Parathyroid adenoma (tissue), 2 donors: ENCODE results near the gene ABCC8.

ENCODE experiments used
- H2AFZ ChIP-seq: fragments of 300-600 bp; sonication (generic); one replicate; pipeline ENCODE4 v1.7.0; 2017; ENCODE audit warnings: antibody characterized with exemption, mild to moderate bottlenecking
- H3K27ac ChIP-seq: fragments of 300-600 bp; sonication (generic); one replicate; pipeline ENCODE4 v1.7.0; 2017
- H3K27me3 ChIP-seq: fragments of 300-600 bp; sonication (generic); one replicate; pipeline ENCODE4 v1.7.0; 2017; ENCODE audit warnings: low read length; ENCODE audit not compliant: control insufficient read depth, insufficient read depth
- H3K36me3 ChIP-seq: fragments of 300-600 bp; sonication (generic); one replicate; pipeline ENCODE4 v1.7.0; 2017; ENCODE audit warnings: low read length; ENCODE audit not compliant: control insufficient read depth, insufficient read depth
- H3K4me1 ChIP-seq: fragments of 300-600 bp; sonication (generic); one replicate; pipeline ENCODE4 v1.7.0; 2017; ENCODE audit warnings: control low read depth
- H3K4me2 ChIP-seq: fragments of 300-600 bp; sonication (generic); one replicate; pipeline ENCODE4 v1.7.0; 2017; ENCODE audit warnings: low read length
- H3K4me3 ChIP-seq: fragments of 300-600 bp; sonication (generic); one replicate; pipeline ENCODE4 v1.7.0; 2017; ENCODE audit warnings: low read depth, low read length
- H3K79me2 ChIP-seq: fragments of 300-600 bp; sonication (generic); one replicate; pipeline ENCODE4 v1.7.0; 2017; ENCODE audit warnings: control low read depth
- H3K9ac ChIP-seq: fragments of 300-600 bp; sonication (generic); one replicate; pipeline ENCODE4 v1.7.0; 2017; ENCODE audit warnings: mild to moderate bottlenecking
- H3K9me3 ChIP-seq: fragments of 300-600 bp; sonication (generic); one replicate; pipeline ENCODE4 v1.7.0; 2017; ENCODE audit warnings: low read length; ENCODE audit not compliant: control insufficient read depth
- TF ChIP-seq, protein P1 (sequence below): fragments of 300-600 bp; sonication (generic); IDR thresholded peaks from one replicate; pipeline ENCODE4 v1.7.0; 2017; ENCODE audit warnings: antibody characterized with exemption, mild to moderate bottlenecking
- donor health status: primary hyperparathyroidism.

ABCC8 gene

DNA sequence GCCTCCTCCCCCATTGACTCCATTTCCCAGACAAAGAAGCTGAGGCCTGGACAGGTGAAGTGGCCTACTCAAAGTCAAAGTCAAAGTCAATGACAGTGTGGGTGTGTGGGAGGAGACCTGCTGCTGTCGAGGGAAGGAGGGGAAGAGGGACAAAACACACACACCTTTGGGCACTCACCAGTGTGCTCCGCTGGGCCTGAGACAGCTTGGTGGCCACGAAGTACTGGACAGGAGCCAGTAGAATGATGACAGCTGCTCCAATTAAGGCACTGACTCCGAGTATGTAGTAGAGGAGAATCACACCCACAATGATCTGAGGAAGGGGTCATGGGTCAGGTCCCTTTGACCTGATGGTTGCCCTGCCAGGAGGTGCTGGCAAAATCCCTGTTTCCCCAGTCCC is 33.6 kb downstream of the ABCC8 start:
- H2AFZ ChIP-seq, result no peak overlapping the region
- TF ChIP-seq, protein P1, sequence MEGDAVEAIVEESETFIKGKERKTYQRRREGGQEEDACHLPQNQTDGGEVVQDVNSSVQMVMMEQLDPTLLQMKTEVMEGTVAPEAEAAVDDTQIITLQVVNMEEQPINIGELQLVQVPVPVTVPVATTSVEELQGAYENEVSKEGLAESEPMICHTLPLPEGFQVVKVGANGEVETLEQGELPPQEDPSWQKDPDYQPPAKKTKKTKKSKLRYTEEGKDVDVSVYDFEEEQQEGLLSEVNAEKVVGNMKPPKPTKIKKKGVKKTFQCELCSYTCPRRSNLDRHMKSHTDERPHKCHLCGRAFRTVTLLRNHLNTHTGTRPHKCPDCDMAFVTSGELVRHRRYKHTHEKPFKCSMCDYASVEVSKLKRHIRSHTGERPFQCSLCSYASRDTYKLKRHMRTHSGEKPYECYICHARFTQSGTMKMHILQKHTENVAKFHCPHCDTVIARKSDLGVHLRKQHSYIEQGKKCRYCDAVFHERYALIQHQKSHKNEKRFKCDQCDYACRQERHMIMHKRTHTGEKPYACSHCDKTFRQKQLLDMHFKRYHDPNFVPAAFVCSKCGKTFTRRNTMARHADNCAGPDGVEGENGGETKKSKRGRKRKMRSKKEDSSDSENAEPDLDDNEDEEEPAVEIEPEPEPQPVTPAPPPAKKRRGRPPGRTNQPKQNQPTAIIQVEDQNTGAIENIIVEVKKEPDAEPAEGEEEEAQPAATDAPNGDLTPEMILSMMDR, result no peak
- no peaks in the 10 kb centered on the region for H3K4me1 ChIP-seq
- H3K79me2 ChIP-seq, result no peaks in the 10 kb centered on the region
- H3K27me3 ChIP-seq, result no peaks in the 10 kb centered on the region
- H3K9me3 ChIP-seq, result no peaks in the 10 kb centered on the region
- no peak overlapping the region for H3K4me3 ChIP-seq
- no peak overlapping the region for H3K27ac ChIP-seq
- no peak overlapping the region for H3K4me2 ChIP-seq
- no peak overlapping the region for H3K9ac ChIP-seq
- H3K36me3 ChIP-seq, result no peaks in the 10 kb centered on the region

DNA sequence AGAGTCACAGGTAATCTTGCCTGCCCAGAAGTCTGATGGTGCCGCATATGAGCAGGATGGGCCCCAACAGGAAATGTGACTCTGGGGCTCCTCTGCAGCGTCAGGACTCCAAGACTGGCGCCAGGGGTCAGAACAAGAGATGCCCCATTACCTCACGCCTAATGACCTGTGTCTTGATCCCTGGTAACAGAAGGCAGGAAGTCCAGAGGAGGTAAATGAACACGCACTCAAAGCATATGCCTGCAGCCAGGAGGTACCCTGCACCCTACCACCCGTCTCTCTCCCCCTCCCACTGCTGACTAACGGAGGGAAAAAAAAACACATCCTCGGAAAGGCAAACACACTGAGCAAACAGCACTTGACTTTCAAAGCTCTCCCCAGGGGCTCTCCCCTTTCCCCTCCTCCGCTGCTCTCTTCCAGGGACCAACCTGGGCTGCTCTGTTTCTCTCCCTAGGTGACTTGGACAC is 37.3 kb downstream of the ABCC8 start:
- H3K9me3 ChIP-seq, result no peaks in the 10 kb centered on the region
- H3K27ac ChIP-seq, result no peak overlapping the region
- no peaks in the 10 kb centered on the region for H3K4me1 ChIP-seq

DNA sequence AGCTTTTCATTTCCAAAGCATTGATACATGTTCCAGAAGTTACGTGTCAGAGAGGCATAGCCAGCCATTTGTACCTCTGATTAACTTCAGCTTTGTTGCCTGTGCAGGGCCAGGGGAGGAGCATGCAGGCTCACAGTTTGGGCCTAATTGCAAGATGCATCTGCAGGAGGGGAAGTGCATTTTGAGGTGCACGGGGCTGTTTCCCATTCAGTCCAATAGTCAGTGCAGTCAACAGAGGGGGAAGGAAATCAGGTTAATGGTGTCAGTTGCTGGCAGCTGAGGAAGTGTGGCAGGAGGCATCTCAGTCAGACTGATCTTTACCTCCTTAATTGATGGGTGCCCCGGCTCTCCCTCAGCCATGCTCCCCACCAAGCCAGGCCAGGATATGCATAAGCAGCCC is 39.3 kb downstream of the ABCC8 start:
- no peak overlapping the region for H2AFZ ChIP-seq
- no peaks in the 10 kb centered on the region for H3K4me1 ChIP-seq
- H3K27me3 ChIP-seq, result no peaks in the 10 kb centered on the region
- H3K79me2 ChIP-seq, result no peaks in the 10 kb centered on the region
- no peak overlapping the region for H3K27ac ChIP-seq
- H3K9ac ChIP-seq, result no peak overlapping the region
- H3K4me3 ChIP-seq, result no peak overlapping the region
- H3K4me2 ChIP-seq, result no peak overlapping the region
- TF ChIP-seq, protein P1, result no peak
- no peaks in the 10 kb centered on the region for H3K36me3 ChIP-seq
- no peaks in the 10 kb centered on the region for H3K9me3 ChIP-seq

More for the DNA sequence above, 37.3 kb downstream of the ABCC8 start:
- Histone ChIP-seq H3K27me3 (no peaks in the 10 kb centered on the region), H3K9ac (no peak overlapping the region), H3K4me2 (no peak overlapping the region), H2AFZ (no peak overlapping the region), H3K4me3 (no peak overlapping the region), H3K36me3 (no peaks in the 10 kb centered on the region), H3K79me2 (no peaks in the 10 kb centered on the region)
- TF ChIP-seq, protein P1, result no peak

DNA sequence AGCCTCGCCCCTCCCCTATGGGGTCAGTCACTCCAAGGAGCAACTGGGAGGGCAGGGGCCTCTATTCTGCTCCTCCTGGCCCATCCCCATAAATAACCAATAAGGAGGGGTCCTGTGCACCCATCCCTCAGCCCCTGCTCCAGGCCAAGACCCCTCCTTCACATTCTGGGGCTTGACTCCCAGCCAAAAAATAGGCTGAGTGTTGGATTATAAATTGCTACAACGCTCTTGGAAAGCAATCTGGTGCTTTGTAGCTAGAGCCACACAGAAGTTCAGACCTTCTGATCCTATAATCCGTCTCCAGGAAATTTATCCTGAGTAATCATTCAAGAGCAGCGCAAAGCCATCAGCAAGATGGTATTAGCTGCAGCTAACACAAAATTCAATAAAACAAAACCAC is 42.5 kb downstream of the ABCC8 start:
- no peaks in the 10 kb centered on the region for H3K4me1 ChIP-seq
- no peaks in the 10 kb centered on the region for H3K27me3 ChIP-seq
- no peaks in the 10 kb centered on the region for H3K9me3 ChIP-seq
- no peaks in the 10 kb centered on the region for H3K36me3 ChIP-seq
- H3K79me2 ChIP-seq, result no peaks in the 10 kb centered on the region
- TF ChIP-seq, protein P1, result no peak
- H3K4me2 ChIP-seq, result no peak overlapping the region
- no peak overlapping the region for H3K4me3 ChIP-seq
- no peak overlapping the region for H3K27ac ChIP-seq
- no peak overlapping the region for H3K9ac ChIP-seq
- H2AFZ ChIP-seq, result no peak overlapping the region

DNA sequence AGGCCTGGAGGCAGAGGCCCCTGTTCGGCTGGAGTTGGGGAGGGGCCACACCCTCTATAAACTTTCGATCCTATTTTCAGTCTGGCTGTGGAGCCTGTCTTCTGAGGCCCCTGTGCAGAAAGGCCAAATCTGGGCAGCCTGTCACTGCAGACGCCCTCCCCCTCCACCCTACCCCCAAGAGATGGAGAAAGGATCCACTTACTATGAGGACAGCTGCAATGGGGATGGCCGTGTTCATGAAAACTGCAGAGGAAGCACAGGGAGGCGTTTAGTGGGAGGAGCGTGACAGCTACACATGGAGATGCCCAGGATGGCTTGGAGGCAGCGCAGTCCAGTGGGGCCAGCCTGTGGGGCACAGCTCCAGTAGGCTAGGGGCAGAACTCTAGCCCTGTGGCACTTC is 44.6 kb downstream of the ABCC8 start:
- Histone ChIP-seq H3K27ac (no peak overlapping the region), H3K4me1 (no peaks in the 10 kb centered on the region), H3K4me3 (no peak overlapping the region)

More for the DNA sequence above, 44.6 kb downstream of the ABCC8 start:
- H3K79me2 ChIP-seq, result no peaks in the 10 kb centered on the region
- no peaks in the 10 kb centered on the region for H3K36me3 ChIP-seq
- H2AFZ ChIP-seq, result no peak overlapping the region
- TF ChIP-seq, protein P1, result no peak
- no peak overlapping the region for H3K9ac ChIP-seq
- no peaks in the 10 kb centered on the region for H3K27me3 ChIP-seq
- no peak overlapping the region for H3K4me2 ChIP-seq
- no peaks in the 10 kb centered on the region for H3K9me3 ChIP-seq
